ENCODE measurements around the gene PARP12. TPM values are rescaled to one million over a fixed set of nuclear protein-coding genes. Genes with fewer than 3 reads are reported as not detected.

The PARP12 gene
- total RNA-seq, 4 donors from 2014 or later, result 22.5 to 89.5 (median 50.7) TPM

DNA sequence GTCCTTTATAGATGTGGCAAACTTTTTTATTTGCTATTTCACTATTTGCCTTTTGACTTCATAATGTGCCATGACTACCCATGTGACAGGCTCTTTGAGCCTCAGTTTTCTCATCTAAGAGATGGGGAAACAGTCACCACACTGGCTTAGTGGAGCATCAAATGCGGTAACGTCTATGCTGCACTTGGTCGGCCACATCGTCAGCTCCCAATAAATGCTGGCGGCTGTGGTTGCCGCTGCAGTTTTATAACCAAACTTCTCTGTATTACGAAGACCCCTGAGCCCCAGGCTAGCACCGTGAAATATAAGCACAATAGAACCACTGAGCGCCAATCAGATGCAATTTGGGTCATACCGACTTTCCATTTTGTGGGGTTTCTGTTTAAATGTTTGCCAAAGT is 56.2 kb downstream of the PARP12 start:
- Histone ChIP-seq H3K27me3 (no peaks in the 10 kb centered on the region), H3K4me1 (no peaks in the 10 kb centered on the region), H3K36me3 (no peaks in the 10 kb centered on the region), H3K4me3 (no peak overlapping the region), H3K9me3 (no peaks in the 10 kb centered on the region), H3K27ac (no peak overlapping the region)
- intact Hi-C loops (cut with DNase I; ENCODE audit: low total_unique reads), result loop anchor here (10.0 kb wide), 1 partner anchor 362 kb away; no protein-coding TSS in a partner anchor
- TF ChIP-seq, protein P1, sequence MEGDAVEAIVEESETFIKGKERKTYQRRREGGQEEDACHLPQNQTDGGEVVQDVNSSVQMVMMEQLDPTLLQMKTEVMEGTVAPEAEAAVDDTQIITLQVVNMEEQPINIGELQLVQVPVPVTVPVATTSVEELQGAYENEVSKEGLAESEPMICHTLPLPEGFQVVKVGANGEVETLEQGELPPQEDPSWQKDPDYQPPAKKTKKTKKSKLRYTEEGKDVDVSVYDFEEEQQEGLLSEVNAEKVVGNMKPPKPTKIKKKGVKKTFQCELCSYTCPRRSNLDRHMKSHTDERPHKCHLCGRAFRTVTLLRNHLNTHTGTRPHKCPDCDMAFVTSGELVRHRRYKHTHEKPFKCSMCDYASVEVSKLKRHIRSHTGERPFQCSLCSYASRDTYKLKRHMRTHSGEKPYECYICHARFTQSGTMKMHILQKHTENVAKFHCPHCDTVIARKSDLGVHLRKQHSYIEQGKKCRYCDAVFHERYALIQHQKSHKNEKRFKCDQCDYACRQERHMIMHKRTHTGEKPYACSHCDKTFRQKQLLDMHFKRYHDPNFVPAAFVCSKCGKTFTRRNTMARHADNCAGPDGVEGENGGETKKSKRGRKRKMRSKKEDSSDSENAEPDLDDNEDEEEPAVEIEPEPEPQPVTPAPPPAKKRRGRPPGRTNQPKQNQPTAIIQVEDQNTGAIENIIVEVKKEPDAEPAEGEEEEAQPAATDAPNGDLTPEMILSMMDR (IDR thresholded peaks at IDR 0.05), result no peak
- no peak for TF ChIP-seq POLR2A (IDR thresholded peaks at IDR 0.05)
- DNase-seq, result no peak

- Histone ChIP-seq H3K36me3 (no peaks in the 10 kb centered on the region), H3K4me3 (no peak overlapping the region), H3K27me3 (no peaks in the 10 kb centered on the region), H3K4me1 (no peaks in the 10 kb centered on the region), H3K27ac (no peak overlapping the region), H3K9me3 (no peaks in the 10 kb centered on the region)
- DNase-seq, result no peak
- TF ChIP-seq POLR2A (IDR thresholded peaks at IDR 0.05), result no peak
- intact Hi-C loops (cut with DNase I; ENCODE audit: low total_unique reads), result loop anchor here (10.0 kb wide), 1 partner anchor 361 kb away; no protein-coding TSS in a partner anchor
Measured at GRCh38 chr7:140005754-140006503, 56.8 kb downstream of the PARP12 start.

- no peak for DNase-seq
- intact Hi-C loops (cut with DNase I; ENCODE audit: low total_unique reads), result loop anchor here (10.0 kb wide), 1 partner anchor 361 kb away; no protein-coding TSS in a partner anchor
- Histone ChIP-seq H3K27me3 (no peaks in the 10 kb centered on the region), H3K4me1 (no peaks in the 10 kb centered on the region), H3K9me3 (no peaks in the 10 kb centered on the region), H3K4me3 (no peak overlapping the region), H3K36me3 (no peaks in the 10 kb centered on the region), H3K27ac (no peak overlapping the region)
- TF ChIP-seq, protein P1 (IDR thresholded peaks at IDR 0.05), result no peak
- TF ChIP-seq POLR2A (IDR thresholded peaks at IDR 0.05), result no peak
Measured at GRCh38 chr7:140005341-140005740, 57.4 kb downstream of the PARP12 start.

DNA sequence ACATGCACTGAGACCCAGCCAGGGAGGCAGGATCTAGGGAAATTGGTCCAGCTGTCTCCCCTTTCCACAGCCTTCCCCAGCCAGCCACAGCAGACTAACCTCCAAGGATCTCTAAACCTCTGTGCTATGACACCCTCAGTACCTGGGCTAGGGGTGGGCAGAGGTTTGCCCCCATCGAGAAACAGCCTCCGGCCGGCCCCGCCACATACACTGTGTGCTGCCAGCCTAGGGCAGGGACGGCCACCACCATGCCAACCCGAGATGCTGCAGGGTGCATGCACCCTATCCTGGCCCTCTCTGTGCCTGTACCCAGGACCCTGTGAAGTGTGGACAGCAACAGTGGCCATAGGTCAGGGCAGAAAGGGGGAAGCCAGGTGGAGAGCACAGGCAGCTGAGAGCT is 58.1 kb downstream of the PARP12 start:
- TF ChIP-seq POLR2A (IDR thresholded peaks at IDR 0.05), result no peak
- TF ChIP-seq, protein P1 (IDR thresholded peaks at IDR 0.05), result no peak
- H3K27me3 ChIP-seq, result no peaks in the 10 kb centered on the region
- no peak overlapping the region for H3K27ac ChIP-seq
- H3K4me3 ChIP-seq, result no peak overlapping the region
- H3K9me3 ChIP-seq, result no peaks in the 10 kb centered on the region
- no peaks in the 10 kb centered on the region for H3K36me3 ChIP-seq
- no peaks in the 10 kb centered on the region for H3K4me1 ChIP-seq
- DNase-seq, result no peak
- intact Hi-C loops (cut with DNase I; ENCODE audit: low total_unique reads), result loop anchor here (10.0 kb wide), 1 partner anchor 360 kb away; no protein-coding TSS in a partner anchor

- Histone ChIP-seq H3K4me3 (no peak overlapping the region), H3K27me3 (no peaks in the 10 kb centered on the region), H3K4me1 (no peaks in the 10 kb centered on the region), H3K27ac (no peak overlapping the region), H3K9me3 (no peaks in the 10 kb centered on the region), H3K36me3 (no peaks in the 10 kb centered on the region)
- TF ChIP-seq, protein P1 (IDR thresholded peaks at IDR 0.05), result peak; percentile 20 to 34 (median 25)
- no peak for TF ChIP-seq POLR2A (IDR thresholded peaks at IDR 0.05)
- DNase-seq, result no peak
- intact Hi-C loops (cut with DNase I; ENCODE audit: low total_unique reads), result loop anchor here (10.0 kb wide), 1 partner anchor 359 kb away; no protein-coding TSS in a partner anchor
Measured at GRCh38 chr7:140003913-140004382, 58.8 kb downstream of the PARP12 start.

Measured in uterus (tissue), 4 donors.